Stimulated activated CD8-positive, alpha-beta memory T cell treated with anti-CD3 and anti-CD28 coated beads, Interleukin-15, amount 100 ng/mL, for 24 hours (primary cell): Measurements from ENCODE around the gene HLA-F.
A peak's percentile ranks its signal among the peaks of the same experiment; 100 is the strongest.

ENCODE experiments used
- DNase-seq: peaks from one replicate; pipeline ENCODE4 v3.0.0-alpha.2; 2020; ENCODE audit warnings: low read depth

The HLA-F gene

GRCh38 chr6:29744131-29744530 is 20.9 kb downstream of the HLA-F start:
- DNase-seq, result no peak

GRCh38 chr6:29744621-29745020 is 21.4 kb downstream of the HLA-F start:
- no peak for DNase-seq

DNA sequence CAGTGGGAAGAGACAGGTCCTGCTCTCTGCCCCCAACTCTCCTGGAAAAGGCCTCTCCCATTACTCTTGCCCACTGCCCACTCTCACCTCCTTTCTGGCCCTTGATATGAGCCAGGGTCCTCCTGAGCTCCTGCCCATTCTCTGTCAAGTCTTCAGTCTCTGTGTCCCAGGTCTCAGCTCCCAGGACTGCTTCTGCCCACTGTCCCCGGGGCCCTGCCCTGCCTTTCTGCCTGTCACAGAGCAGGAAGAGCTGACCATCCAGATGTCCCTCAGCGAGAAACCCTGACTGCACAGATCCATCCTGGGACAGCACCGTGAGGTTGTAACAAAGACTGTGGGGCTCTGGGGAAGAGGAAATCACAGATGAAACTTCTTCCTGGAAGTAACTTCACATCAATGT is 22.2 kb downstream of the HLA-F start:
- DNase-seq, result no peak

- no peak for DNase-seq
These were observed 22.7 kb downstream of the HLA-F start for GRCh38 chr6:29745855-29746449.

DNA sequence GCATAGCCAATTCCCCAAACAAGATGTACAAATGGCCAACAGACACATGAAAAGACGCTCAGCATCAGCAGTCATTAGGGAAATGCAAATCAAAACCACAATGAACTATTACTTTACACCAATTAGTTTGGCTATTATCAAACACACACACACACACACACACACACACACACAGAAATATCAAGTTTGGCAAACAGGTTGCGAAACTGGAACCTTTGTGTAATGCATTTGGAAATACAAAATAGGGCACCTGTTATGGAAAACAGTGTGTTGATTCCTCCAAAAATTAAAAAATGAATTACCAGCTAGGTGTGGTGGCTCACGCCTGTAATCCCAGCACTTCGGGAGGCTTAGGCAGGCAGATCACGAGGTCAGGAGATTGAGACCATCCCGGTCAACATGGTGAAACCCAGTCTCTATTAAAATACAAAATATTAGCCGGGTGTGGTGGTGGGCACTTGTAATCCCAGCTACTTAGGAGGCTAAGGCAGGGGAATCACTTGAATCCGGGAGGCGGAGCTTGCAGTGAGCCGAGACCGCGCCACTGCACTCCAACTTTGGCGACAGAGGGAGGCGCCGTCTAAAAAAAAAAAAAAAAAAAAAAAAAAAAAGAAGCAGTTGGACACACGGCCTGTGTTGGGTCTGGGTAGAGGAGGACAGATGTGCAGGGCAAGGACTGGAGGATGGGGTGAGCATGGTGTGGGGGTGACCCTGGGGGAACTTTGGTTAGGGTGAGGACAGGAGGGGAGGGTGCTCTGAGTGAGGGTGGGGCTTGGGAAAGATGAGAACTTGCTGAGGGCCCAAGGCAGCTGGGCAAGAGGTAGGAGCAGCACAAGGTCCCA is 23.8 kb downstream of the HLA-F start:
- no peak for DNase-seq

GRCh38 chr6:29747688-29748250 is 24.5 kb downstream of the HLA-F start:
- no peak for DNase-seq

- peak; percentile 58 for DNase-seq
These were observed 25.4 kb downstream of the HLA-F start for GRCh38 chr6:29748391-29749307.

DNA sequence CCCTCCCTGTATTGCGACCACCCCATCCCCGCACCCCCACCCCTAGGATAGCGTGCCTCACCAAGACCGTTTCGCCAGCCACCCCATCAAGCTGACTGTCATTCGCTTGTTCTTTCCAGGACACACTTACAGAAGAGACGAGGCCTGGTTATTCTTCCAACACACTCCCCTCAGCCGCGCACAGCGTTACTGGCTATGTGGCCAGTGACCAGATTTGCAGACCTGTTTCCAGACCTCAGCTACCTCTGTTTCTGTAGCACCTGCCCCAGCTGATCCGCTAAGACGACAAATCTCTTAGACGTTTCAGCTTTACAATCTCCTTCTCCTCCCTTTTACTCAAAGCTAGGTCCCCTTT is 26.1 kb downstream of the HLA-F start:
- DNase-seq, result no peak

DNA sequence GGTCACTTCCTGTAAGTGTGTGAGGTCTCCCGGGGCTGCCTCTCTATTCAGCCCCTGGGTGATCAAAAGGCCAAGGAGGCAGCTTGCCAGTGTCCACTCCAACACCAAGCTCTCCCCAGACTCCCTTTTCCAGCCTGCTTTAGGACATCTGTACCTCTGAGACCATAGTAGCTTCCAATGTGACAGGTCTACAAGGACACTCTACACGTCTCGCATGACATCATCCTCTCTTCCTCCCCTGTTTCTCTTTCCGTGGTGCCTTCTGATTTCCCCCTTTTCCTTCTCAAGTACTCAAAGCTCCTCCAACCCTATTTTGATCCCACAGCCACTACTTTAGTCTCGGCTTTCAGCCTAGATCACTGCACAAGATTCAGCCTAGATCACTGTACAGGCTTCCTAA is 26.4 kb downstream of the HLA-F start:
- no peak for DNase-seq

DNA sequence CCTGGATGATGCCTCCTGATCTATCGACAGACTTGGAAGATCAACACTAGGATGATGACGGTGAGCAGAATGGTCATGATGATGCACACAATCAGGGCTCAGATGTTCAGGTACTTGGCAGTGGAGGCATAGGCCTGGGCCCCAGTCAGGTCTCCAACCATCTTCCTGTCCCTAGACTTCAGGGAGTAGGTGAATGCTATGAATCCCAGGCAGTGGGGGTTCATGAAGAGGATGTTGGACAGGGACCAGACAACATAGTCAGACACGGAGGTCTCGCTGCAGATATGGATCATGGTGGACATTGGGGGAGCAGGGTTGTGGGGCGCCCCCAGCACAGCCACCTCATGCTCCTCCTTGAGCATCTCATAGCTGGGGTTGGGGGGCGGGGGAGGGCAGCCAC is 27.5 kb downstream of the HLA-F start:
- DNase-seq, result no peak

DNA sequence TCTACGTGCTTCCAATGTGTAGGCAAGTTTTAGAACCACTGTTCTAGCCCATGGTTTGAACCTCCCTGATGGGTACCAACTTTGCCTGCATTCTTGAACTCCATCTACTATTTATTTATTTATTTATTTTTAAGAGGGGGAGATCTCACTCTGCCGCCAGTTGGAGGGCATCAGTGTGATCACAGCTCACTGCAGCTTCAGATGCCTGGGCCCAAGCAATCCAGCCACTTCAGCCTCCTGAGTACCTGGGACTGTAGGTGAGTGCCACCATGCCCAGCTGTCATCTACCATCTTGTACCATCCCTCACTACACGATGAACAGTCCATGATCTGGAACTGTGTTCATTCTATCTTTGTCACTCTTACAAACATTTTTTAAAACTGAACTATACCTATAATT is 28.2 kb downstream of the HLA-F start:
- no peak for DNase-seq

DNA sequence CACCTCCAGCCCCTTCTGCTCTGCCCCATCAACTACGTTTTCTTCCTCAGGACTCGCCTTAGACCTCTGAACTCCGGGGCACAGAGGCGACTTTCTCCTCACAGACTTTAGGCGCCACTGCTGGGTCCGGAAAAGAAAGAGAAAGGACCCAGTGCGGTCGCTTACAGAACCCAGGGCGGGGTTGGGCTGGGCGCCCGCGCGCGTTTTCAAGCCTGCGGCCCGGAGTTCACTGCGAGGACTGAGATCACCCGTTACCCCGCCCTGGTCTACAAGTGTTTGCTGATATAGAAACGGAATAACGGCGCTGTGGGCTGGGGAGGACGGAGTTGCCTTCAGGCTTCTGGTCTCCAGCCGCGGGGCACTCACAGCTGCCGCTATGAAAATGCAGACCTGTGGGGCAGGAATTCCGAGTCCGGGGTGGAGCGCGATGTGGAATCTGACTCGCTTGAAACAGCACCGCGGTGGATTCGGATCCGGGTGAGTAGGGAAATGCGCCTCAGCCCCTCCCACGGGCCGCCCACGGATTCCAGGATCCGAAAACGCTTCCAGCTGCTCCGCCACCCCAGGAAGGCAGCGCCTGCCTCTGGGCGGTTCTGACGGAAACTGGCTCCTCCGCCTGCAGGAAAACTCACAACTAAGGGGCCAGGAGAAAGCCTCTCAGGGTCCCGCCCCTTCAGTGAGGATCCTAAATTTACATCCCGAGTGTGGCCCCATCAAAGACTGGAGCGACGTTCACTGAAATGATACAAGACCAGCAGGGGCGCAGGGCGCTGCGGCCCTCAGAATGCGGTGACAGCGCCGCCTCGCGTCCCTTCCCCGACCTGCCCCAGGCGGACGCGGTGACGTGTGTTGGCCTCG is 29.4 kb downstream of the HLA-F start:
- peak; percentile 55 for DNase-seq

DNA sequence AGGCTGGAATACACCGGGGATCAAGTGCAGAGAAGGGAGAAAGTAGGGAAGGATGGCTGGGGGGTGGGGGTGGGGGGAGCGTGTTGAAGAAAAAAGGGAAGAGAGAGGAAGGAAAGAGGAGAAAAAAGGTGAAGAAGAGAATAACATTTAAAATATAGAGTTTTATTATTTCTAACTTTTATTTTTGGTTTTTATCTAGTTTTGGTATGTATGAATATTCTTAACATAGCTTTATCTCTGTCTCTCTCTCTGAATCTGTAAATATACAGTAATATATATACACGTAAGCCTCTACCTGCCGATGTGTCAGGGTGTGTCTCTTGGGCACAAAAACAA is 30.0 kb downstream of the HLA-F start:
- no peak for DNase-seq

- no peak for DNase-seq
These were observed 32.1 kb downstream of the HLA-F start for GRCh38 chr6:29755295-29755871.

DNA sequence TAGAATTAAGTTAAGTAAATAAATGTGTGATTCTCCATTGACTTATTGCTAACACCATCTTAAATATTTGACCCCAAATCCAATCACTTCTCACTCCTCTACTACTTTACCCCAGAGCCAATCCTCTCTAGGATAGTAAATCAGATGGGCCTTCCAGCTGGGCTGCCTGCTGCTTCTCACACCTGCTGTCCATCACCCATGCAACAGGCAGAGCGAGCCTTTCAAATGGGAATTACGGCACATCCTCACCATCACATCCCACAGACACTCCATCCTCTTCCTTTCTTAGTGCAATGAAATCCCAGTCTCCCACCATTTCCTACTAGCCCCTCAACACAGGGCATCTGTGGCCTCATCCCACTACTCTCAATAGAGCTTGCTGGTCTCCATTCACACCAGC is 34.0 kb downstream of the HLA-F start:
- no peak for DNase-seq

DNA sequence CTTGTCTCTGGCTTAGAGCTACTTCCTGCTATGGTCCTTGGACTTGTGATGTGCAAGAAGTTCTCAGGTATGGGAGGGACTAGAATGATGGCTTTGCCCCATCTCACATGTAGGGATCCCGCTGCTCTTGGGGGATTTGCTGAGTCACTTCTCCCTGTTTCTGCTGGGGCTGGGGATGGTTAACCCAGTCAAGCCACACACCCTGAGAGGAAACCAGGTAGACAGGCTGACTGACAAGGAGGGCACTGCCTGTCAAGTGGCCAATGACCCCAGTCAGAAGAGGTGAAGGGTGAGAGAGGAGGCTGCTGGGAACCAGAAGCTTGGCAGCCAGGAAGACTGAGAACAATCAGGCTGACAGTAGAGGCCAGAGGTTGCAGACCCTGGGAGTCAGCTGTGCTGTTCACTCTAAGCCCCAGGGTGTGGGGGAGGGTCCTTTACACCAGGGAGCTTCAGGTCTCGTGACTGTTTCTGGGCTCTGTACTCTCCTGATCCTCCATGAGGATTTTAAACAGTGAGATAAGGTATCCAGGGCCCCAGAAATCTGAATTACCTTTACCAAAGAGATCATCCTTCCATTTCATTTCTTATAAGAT is 34.6 kb downstream of the HLA-F start:
- no peak for DNase-seq

- DNase-seq, result no peak
These were observed 35.5 kb downstream of the HLA-F start for GRCh38 chr6:29758761-29759160.

DNA sequence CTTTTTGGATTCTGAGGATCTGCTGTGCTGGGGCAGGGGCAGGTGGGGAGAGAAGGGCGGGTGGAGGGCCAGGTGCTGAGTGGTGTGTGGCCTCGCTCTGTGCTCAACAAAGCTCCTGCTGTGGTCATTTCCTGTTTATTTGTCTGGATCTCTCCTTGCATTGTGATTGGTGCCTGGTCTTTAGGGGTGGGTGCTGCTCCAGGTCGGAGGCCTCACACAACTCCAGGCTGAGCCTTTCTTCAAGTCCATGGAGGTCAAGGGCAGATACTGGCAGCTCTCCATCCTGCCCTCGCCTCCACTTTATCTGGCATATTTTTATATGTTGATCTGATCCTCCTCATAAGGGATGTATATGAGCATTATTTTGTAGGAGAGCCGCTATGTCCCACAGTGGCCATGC is 36.2 kb downstream of the HLA-F start:
- DNase-seq, result no peak

- no peak for DNase-seq
These were observed 37.1 kb downstream of the HLA-F start for GRCh38 chr6:29760328-29760727.

DNA sequence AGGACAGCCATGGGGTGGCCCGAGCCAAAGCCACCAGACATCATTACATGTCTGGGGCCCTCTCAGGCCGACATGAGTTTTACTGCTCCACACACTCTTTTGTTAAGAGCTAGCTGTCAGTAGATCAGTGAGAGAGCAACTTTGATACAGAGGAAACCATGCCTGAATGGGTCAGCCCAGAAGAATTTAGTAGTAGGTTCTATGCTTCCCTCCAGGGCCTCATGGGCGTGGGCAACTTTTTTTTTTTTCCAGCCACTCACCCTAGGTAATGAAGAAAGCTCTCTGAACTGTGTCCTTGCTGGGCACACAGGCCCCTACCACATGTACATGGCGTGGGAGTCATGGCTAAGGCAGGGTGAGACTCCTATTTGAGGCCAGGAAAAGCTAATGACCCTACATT is 38.8 kb downstream of the HLA-F start:
- DNase-seq, result no peak

DNA sequence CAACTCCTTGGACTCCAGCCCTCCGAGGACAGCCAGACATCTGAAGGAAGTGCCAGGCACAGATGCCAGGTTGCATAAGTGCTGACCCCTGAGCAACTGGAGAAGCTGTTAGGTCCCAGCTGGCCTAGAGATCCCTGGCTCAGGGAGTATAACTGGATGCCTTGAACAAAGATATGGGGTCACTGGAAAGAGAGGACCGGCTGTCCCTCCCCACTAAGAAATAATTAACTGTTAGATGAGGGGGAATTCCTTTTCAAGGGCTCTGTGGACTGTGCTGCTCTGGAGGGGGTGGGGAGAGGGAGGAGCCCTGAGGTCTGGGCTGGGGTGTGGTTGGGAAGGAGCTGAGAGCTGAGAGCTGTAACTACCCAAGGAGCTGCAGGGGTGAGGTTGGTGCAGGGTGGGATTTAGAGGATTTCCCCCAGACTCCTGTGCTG is 39.6 kb downstream of the HLA-F start:
- no peak for DNase-seq
